ENCODE results near the gene CDC37. TPM values are rescaled to one million over a fixed set of nuclear protein-coding genes. Genes with fewer than 3 reads are reported as not detected.
"Not testable (repeated sequence)": the region's sequence is repeated elsewhere in the genome, so short reads cannot be mapped to it uniquely, and the experiment has no call there.

Gene CDC37
- polyA plus RNA-seq, 3 donors, result 141 to 150 (median 144) TPM

- no peak for DNase-seq (ENCODE audit: low read depth in 3 of 3, low spot score in 2 of 3)
Observed at GRCh38 chr19:10420444-10421239, 17.3 kb upstream of the CDC37 start, which contains the start of gene PDE4A. PDE4A (plus strand) TSS chr19:10420538; CDS start chr19:10420765, 227 bp downstream.

DNA sequence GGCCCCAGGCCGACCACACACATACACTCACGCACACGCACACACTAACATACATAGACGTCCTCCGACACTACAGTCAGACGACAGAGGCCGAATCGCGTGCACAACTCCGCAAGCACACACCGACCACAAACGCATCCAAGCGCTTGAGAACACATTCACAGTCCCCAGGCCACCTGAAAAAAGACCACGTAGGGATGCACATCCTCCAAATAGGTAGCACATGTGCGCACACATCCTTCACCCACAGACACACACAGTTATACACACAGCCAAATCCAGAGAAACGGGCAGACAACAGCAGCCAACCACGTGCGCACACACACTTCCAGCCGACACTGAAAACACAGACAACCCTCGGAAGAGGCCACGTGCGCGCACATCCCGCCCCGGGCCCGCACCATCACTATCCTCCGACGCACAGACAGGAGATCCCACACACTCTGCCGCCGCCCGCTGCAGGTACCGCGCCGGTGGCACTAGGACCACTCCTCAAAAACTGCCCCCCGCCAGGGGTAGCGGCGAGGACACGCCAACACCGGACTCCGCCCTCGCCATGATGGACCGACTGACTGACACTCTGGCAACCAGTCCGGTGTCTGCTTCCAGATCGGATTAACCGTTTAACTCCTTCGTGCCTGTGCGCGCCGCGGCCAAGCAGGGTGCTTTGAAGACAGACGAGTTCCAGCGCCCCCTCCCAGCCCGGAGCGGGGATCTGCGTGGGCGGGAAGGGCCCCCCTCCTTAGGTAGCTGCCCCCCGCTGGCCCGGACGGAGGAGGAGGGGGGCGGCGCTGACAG lies 16.5 kb upstream of the CDC37 start:
- no peak for DNase-seq (ENCODE audit: low read depth in 3 of 3, low spot score in 2 of 3)

DNA sequence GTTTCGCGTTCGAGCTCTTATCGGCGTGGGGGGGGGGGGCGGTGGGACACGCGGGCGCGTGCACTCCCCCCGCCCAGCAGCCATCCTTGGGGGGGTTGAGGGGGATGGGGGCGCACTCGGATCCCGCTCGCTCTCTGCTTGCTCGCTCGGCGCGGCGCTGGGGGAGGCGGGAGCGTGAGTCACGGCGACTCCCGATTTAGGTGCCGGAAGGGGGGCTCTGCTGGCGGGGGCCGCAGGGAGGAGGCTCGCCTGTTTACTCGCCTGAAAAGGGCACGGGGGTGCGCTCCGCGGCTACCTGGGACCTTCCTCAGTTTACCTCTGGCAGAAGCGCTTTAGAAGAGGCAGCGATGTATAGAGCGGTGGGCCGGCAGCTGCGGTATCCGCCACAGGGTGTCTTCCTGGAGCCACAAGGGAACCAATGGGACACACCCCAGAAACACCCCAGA lies 15.9 kb upstream of the CDC37 start:
- no peak for DNase-seq (ENCODE audit: low read depth in 3 of 3, low spot score in 2 of 3)

- DNase-seq (ENCODE audit: low read depth in 3 of 3, low spot score in 2 of 3), result no peak
Observed at GRCh38 chr19:10418485-10419199, 15.3 kb upstream of the CDC37 start.

GRCh38 chr19:10418235-10418484 lies 14.8 kb upstream of the CDC37 start:
- DNase-seq (ENCODE audit: low read depth in 3 of 3, low spot score in 2 of 3), result no peak

GRCh38 chr19:10417541-10418234 lies 14.3 kb upstream of the CDC37 start:
- DNase-seq (ENCODE audit: low read depth in 3 of 3, low spot score in 2 of 3), result no peak

GRCh38 chr19:10416380-10417257 lies 13.3 kb upstream of the CDC37 start:
- no peak for DNase-seq (ENCODE audit: low read depth in 3 of 3, low spot score in 2 of 3)

DNA sequence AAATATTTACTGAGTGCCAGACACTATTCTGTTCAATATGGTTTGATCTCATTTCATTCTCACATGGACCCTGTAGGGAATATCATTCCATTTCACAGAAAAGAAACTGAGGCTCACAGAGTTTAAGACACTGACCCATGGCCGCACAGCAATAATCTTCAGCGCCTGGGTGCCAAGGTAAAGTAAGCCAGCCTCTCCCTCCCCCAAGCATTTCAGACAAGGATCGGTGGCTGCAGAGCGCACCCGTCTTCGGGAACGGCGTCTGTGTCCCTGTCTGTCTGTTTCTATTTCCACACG lies 12.7 kb upstream of the CDC37 start:
- DNase-seq (ENCODE audit: low read depth in 3 of 3, low spot score in 2 of 3), result no peak

- DNase-seq (ENCODE audit: low read depth in 3 of 3, low spot score in 2 of 3), result no peak
Observed at GRCh38 chr19:10412257-10412977, 9.1 kb upstream of the CDC37 start.

GRCh38 chr19:10411224-10411623 lies 7.9 kb upstream of the CDC37 start:
- not testable (repeated sequence) for DNase-seq (ENCODE audit: low read depth in 3 of 3, low spot score in 2 of 3)

- no peak for DNase-seq (ENCODE audit: low read depth in 3 of 3, low spot score in 2 of 3)
Observed at GRCh38 chr19:10408511-10409283, 5.4 kb upstream of the CDC37 start.

DNA sequence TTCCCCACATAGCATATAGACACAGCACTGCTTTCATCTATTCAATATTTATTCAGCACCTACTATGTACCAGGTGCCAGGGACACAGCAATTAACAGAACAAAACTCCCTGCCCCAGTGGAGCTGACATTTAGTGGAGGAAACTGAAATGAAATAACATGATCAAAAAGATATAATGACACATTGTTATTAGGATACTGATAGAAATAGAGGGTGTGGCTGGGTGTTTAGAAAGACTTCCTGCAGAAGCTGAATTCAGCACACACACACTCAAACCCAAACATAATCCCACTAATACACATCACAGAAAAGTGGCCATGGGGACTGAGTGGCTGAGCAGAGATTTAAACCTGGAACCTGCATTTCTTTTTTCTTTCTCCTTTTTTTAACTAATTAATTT lies 3.8 kb upstream of the CDC37 start:
- DNase-seq (ENCODE audit: low read depth in 3 of 3, low spot score in 2 of 3), result no peak

DNA sequence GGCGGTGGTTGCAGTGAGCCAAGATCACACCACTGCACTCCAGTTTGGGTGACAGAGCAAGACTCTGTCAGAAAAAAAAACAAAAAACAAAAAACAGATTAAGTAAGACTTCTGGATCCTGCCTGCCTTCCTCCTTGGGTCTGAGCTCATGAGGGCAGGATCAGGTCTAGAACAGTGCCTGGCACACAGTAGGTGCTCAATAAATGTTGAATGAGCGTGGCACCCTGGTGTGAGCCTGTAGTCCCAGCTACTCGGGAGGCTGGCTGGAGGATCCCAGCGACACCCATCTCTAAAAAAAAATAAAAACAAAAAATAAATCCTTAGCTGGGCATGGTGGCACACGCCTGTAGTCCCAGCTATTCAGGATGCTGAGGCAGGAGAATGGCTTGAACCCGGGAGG lies 2.8 kb upstream of the CDC37 start:
- DNase-seq (ENCODE audit: low read depth in 3 of 3, low spot score in 2 of 3), result no peak

DNA sequence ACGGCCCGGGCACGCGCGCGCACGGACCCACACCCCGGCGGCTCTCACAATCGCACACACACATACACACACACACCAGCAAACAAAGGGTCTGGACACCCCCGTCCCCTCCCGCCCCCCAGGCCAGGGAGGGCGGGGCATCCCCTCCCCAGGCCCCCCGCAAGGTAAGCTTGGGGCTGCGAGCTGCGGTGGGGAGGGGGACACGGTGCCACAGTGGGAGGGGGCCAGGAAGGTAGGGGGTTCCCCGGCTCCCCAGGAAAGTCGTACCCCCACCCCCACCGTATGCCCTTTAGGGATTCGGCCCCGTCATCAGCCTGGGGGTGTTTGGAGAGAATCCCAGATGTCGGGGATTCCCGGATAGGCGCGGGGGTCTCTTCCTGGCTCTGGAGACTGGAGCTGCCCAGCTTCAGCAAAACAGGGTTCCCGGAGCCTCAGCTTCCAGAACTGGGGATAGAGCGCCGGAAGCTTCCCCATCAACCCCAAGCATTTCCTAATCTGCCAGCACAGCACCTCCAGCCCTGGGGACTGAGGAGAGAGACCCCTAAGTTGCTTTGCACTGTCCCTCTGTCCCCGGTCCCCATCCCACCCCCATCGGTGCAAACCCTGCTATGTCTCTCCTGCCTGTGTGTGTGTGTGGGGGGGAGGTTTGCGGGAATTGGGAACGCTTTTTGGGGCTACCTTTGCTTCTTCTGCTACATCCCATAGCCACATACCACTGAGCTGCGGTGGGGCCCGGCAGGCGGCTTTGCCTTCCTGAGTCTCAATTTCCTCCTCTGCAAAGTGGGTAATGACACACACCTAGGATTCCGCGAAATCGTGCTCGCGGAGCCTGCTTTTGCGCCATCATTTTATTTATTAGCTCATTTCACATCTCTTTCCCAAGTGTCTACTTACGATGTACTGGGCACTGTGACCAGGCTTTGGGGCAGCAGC lies 1.8 kb upstream of the CDC37 start:
- no peak for DNase-seq (ENCODE audit: low read depth in 3 of 3, low spot score in 2 of 3)

DNA sequence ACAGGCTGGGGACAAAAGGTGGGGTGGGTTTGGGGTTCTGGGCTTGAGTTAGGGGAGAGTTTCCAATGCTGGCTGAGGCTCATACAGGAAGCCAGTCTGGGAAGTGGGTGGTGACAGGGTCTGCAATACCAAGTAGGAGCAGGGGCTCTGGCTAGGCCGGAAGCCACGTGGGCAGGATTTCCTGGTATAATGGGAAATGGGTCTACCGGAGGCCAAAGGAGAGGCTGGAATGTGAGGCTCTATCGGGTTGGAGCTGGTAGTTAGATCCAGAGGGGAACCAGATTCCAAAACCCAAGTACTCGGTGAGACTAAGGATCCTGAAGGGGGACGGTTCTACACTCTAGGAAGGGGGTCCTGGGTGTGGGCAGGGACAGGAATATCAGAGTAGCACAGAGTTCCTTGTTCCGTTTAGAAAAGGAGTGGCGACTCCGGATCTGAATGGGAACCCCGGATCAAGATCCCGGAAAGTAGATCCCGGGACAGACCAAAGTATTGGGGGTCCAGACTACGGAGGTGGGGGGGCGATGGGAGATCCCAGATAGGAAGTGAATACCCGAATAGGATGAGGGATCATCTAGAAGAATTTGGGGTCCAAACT lies 802 bp downstream of the CDC37 start:
- DNase-seq (ENCODE audit: low read depth in 3 of 3, low spot score in 2 of 3), result no peak

- DNase-seq (ENCODE audit: low read depth in 3 of 3, low spot score in 2 of 3), result no peak
Observed at GRCh38 chr19:10399878-10400277, 3.5 kb downstream of the CDC37 start.

GRCh38 chr19:10399340-10399739 lies 4.0 kb downstream of the CDC37 start:
- not testable (repeated sequence) for DNase-seq (ENCODE audit: low read depth in 3 of 3, low spot score in 2 of 3)

All from right renal cortex interstitium (tissue), 3 donors.